NCI-H2107 treated with DMSO at 0.1 percent for 48 hours (cell line): Measurements from ENCODE around the gene RSU1.
"Not testable (repeated sequence)": the region's sequence is repeated elsewhere in the genome, so short reads cannot be mapped to it uniquely, and the experiment has no call there.

Source experiments
- DNase-seq: peaks from one replicate; lab custom pipeline; 2025; ENCODE audit not compliant: unreplicated experiment; lab: John Stamatoyannopoulos, UW

Gene RSU1

GRCh38 chr10:16788125-16788524 lies 29.1 kb downstream of the RSU1 start:
- DNase-seq, result no peak

- DNase-seq, result no peak
Observed at GRCh38 chr10:16787361-16787791, 29.8 kb downstream of the RSU1 start.

GRCh38 chr10:16780338-16780880 lies 36.8 kb downstream of the RSU1 start:
- DNase-seq, result no peak

- DNase-seq, result no peak
Observed at GRCh38 chr10:16779384-16779915, 37.8 kb downstream of the RSU1 start.

DNA sequence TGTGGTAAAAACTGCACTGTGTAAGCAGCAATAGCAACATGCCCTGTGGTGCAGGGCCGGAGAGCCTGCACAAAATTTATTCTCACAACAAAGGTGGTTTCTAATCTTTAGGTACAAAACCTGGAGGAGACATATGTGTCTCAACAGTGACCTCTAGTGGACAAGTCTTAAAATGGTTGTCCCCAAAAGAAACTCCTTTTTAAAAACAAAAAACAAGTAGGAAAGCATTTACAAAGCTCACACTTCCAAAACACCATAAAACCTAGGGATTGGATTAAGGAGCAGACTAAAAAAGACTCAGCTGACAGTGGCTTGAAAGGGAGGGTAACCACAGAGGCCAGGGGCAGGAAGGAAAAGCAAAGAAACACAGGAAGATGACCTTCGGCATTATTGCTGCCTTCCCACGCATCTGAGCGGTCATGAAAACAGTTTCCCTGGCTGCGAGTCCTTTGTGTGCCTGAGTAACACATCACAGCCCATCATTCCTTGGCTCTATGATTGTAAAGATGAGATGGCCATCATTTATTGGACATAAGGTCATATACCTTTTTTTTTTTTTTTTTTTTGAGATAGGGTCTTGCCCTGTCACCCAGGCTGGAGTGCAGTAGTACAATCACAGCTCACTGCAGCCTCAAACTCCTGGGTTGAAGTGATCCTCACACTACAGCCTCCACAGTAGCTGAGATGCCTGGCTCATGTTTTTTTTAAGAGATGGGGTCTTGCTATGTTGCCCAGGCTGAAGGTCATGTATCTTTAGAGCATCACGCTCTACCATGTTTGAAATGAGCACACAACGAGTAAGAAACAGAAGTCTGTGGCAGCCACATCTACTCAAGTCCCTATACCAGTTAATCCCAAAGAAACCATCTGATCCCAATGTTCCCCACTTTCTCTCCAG lies 39.5 kb downstream of the RSU1 start:
- peak; percentile 43 for DNase-seq

DNA sequence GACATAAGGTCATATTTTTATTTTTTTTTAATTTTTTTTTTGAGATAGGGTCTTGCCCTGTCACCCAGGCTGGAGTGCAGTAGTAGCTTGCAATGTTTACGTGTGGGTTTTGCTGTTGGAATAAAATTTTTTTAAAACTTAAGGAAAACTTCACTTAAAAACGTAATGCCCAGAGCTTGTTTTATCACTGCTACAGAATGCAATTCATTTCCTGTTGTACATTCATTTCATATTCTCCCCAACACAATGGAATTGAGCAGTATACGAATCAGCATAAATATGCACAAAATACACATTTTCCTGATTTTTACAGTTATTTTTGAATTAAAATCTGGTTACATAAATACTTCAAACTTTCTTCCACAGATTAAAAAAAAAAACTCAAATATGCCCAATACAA lies 40.3 kb downstream of the RSU1 start:
- no peak for DNase-seq

DNA sequence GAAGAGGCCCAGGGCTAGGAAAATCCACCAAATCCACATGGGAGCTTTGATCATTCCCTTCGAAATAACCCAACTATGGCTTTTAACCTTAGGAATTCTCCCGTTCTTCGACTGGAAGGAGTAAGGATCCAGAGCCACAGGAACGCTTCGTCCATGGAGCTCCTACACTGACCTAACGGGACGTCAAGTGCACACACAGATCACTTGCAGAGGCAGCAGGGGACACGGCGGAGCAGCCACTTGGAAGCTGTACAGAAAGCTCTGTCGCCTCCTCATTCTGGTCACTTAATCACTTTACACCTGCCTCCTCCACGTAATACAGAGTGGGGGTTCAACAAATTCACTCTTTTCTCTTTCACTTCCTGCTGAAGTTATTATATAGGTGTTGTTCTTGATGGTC lies 43.9 kb downstream of the RSU1 start:
- DNase-seq, result no peak

DNA sequence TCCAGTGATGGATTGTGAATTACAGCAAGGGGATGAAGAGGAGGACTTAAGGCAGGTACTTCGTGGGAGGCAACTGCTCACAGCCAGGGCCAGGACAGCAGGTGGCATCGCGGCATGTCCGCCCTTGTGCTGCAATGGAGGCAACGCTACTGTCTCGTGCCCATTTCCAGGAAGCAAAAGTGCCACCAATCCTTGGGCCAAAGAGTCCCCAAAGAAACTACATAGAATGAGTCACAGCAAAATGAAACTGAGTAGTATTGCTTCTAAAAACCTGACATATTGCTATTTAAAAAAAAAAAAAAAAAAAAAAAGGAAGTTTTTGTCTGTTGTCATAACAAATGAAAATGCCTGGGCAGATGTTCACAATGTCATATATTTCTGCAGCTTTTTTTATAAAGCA lies 46.6 kb downstream of the RSU1 start:
- no peak for DNase-seq

- DNase-seq, result no peak
Observed at GRCh38 chr10:16770141-16770540, 47.1 kb downstream of the RSU1 start.

- no peak for DNase-seq
Observed at GRCh38 chr10:16769331-16769730, 47.9 kb downstream of the RSU1 start.

GRCh38 chr10:16768702-16769101 lies 48.5 kb downstream of the RSU1 start:
- no peak for DNase-seq

GRCh38 chr10:16765509-16766375 lies 51.5 kb downstream of the RSU1 start:
- no peak for DNase-seq

GRCh38 chr10:16761300-16761699 lies 55.9 kb downstream of the RSU1 start:
- no peak for DNase-seq

- no peak for DNase-seq
Observed at GRCh38 chr10:16756561-16757221, 60.5 kb downstream of the RSU1 start.

DNA sequence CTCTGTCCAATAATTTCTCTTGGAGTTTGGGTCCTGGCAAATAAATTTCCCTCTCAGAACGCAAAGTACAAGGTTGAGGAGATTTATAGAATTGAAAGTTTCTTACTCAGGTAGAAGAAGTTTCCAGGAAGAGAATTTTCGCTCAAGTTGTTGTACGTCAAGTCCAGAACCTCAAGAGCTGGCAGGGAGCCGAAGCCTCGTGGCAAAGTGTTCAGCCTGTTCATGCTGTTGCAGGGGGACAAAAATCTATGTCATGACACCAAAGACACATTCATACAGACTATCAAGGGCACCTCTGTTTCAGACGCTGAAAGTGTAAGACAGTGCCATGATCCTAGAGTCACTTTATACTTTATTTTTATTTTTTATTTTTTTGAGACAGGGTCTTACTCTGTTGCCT lies 62.5 kb downstream of the RSU1 start:
- no peak for DNase-seq

DNA sequence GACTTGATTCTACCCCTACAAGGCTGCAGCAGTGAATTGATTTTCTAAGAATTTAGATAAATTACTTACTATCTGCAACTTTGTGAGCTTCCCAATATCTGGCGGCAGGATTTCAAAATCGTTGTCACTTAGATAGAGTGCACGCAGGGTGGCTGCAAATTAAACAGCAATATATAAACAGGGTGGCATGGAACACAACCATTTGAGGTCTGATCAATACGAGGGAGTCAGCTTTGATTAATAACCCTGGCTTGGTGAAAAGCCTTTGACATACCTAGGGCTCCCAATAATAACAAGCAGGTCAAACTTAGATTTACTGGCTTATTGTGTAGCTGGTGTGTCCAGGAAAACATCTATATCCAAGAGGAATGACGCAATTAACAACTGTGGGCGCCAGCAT lies 64.4 kb downstream of the RSU1 start:
- not testable (repeated sequence) for DNase-seq

- DNase-seq, result no peak
Observed at GRCh38 chr10:16752099-16752498, 65.1 kb downstream of the RSU1 start.

DNA sequence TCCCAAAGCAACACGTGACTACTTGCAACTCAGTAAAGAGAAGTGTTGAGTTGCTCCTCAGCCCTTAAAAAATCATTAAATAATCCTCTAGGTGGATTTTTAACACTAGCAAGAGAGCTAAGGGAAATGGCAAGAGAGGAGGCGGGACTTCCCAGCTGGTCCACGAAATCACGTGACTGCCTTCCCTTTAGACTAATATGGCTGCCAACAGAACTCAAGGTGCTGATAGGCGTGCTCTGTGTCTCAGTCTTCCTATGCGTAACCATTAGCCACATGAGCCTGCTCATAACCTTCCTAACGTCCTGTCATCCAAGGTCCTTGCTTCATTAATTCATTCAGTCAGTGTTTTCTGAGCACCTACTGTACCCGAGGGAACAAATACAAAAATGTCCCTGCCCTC lies 66.0 kb downstream of the RSU1 start:
- DNase-seq, result no peak

DNA sequence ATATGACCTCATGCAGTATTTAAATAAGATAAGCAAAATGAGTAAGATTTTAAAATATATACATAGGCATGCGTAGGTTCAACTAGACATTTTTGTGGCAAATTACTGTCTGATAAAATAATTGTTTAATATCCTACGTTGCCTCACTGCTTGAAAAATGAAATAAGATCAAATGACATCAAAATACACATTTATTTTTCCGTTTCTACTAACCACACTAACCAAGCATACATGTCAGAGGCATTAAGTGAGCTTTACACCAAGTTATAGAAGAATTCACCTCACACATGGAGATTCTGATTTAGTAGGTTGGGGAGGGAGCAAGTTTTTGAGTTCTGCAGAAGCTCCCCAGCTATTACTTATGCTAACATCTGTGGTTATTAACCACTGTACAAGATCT lies 66.8 kb downstream of the RSU1 start:
- DNase-seq, result no peak

DNA sequence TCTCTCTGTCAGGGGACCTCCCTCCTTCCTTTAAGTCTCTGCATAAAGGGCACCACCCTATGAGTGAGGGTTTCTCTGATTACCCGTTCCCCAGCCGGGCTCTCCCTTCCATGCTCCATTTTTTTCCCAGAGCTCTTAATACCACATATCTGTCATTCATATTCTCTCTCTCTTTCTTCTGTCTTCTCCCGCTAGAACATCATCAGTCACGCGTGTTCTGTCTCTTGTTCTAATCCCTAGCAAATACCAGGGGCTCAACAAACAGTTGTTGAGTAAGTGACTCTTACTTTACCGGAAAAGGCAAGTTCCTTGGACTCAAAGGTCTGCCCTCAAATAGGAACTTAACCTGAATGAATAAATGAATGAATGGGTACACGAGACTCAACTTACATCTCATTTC lies 68.5 kb downstream of the RSU1 start:
- DNase-seq, result no peak

DNA sequence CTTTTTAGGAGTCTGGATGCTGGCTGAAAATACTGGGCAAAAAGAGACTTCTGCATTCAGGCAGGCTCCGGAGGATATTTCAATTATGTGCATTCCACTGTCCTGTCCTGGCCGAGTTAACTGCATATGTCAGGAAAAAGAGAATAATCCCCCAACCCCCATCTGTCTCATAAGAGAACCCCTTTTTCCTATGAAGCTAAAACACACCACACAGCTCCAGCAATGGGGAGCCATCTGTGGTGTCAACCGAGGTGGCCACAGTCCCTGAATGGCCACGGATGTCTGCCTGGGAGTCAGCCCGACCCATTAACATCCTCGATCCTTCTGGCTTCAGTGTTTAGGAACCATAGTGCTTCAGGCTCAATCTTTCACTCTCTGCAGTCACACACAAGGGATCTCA lies 70.4 kb downstream of the RSU1 start:
- no peak for DNase-seq
